ENCODE data around the gene PLEKHH1. TPM values are rescaled to one million over a fixed set of nuclear protein-coding genes. Genes with fewer than 3 reads are reported as not detected.

The PLEKHH1 gene
- total and polyA plus RNA-seq, 2 of the 8 experiments (the other 6 are each of a cell fraction or from before 2014, with no cell fraction given) = 28.3 to 33.3 TPM

DNA sequence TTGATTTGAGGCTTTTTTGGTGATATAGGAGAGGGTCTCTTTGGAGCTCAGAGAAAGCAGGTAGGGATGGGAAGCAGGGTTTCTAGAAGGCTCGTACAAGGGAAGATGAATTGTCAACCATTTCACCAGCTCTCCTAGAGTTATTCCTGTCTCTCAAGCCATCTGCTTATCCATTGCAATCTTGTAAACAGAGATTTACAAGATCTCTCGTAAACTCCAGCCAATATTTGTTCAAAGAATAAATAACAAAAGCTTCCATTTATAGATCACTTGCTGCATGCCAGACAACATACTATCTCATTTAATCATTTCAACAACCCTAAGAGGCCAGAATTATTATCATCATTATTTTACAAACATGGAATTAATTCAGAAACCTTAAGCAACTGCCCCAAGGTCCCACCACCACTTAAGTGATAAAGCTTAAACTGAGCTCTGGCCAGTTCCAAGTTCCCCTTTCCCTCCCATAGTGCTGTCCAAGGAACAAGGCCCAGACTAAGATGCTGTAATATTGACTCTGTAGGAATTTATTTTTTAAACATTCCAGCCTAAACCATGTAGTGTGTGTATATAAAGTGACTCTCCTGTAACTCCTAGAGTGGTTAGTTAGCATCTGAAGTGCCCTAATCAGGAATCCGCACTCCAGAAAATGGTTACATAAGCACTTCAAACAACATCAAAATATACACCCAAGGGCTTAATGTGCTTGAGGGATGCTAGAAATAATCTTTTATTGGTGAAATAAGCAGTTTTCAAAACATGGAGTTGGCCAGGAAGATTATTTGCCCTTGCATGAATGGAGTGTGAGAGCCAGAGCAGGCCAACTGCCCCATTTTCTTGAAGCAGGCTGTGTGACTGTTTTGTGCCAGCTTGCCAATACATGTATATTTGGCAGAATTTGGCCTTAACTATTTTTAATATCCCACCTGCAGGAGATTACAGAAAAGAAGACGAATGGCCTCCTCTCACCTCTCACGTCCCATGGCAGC, 2.8 kb upstream of the PLEKHH1 start:
- no peak overlapping the region for H3K23ac ChIP-seq (ENCODE audit: insufficient read length)
- no peaks in the 10 kb centered on the region for H3K36me3 ChIP-seq (ENCODE audit: control insufficient read depth in 2 of 4, insufficient read depth in 4 of 4, low read length in 3 of 4)
- H3K23me2 ChIP-seq (ENCODE audit: low read depth, low read length) = no peaks in the 10 kb centered on the region; the same call in 1 of the 2 replicates
- no peak overlapping the region for H3K18ac ChIP-seq (ENCODE audit: extremely low read depth, low read length)
- DNase-seq (ENCODE audit: low read depth in 1 of 2, low spot score in 2 of 2) (no peak), FAIRE-seq (no peak)
- H2BK5ac ChIP-seq (ENCODE audit: low read depth, low read length) = no peak overlapping the region
- TF ChIP-seq SRF (IDR thresholded peaks at IDR 0.05; ENCODE audit: low read depth, low read length) (no peak), RFX5 (IDR thresholded peaks at IDR 0.05; ENCODE audit: borderline replicate concordance, low read depth, low read length) (no peak), SIX5 (IDR thresholded peaks at IDR 0.05; ENCODE audit: low read depth, low read length) (no peak), SP2 (IDR thresholded peaks at IDR 0.05; ENCODE audit: low read length) (no peak), POLR2A (IDR thresholded peaks at IDR 0.05; ENCODE audit: control extremely low read depth in 1 of 2, low read depth in 2 of 2, low read length in 2 of 2) (no peak), EP300 (IDR thresholded peaks at IDR 0.05; ENCODE audit: borderline replicate concordance in 1 of 2, low read depth in 2 of 2, low read length in 2 of 2) (no peak)
- H3K9ac ChIP-seq (replicated peaks in 1 of 4; ENCODE audit: extremely low read depth in 1 of 4, low read depth in 3 of 4, low read length in 3 of 4) = no peak overlapping the region
- no peak overlapping the region for H2BK120ac ChIP-seq (replicated peaks; ENCODE audit: low read depth, low read length)
- WGBS, 2 experiments (ENCODE audit: extremely low coverage in 1 of 2, insufficient coverage in 1 of 2, insufficient read length in 1 of 2, insufficient replicate concordance in 2 of 2, low coverage in 1 of 2, low lambda C conversion rate in 2 of 2, missing lambda C conversion rate in 1 of 2) = 85% methylated on average over 5 of the region's 5 CpGs; no CpG with 5 or more reads in 1 of the 2 experiments
- H3K27ac ChIP-seq (ENCODE audit: low read depth, low read length) = no peak overlapping the region
- no peak overlapping the region for H3K4me3 ChIP-seq (ENCODE audit: extremely low read depth in 1 of 4, insufficient read depth in 2 of 4, low read depth in 3 of 4, low read length in 4 of 4)
- no peak overlapping the region for H2AFZ ChIP-seq (ENCODE audit: low read length)
- POLR2A ChIA-PET (ENCODE audit: partially characterized antibody) = interaction anchor here (1.3 to 5.5 kb wide), 3 partner anchors 9 to 12 kb away, joined by 4 to 29 read pairs (median 16); no protein-coding TSS in a partner anchor
- H4K91ac ChIP-seq (replicated peaks; ENCODE audit: insufficient read length, low read length) = no peak overlapping the region
- H3K14ac ChIP-seq (ENCODE audit: insufficient read length) = no peak overlapping the region
- no peak overlapping the region for H4K8ac ChIP-seq (ENCODE audit: extremely low read depth, insufficient read depth, low read length)
- peaks cover 0 to 4% of the 10 kb centered on the region in 2 experiments; a peak in 1 of 4 replicates for H3K79me2 ChIP-seq (ENCODE audit: control insufficient read depth in 1 of 2, insufficient read depth in 2 of 2, low read length in 2 of 2)
- H3K56ac ChIP-seq (replicated peaks; ENCODE audit: insufficient read length, low read depth, low read length) = no peak overlapping the region
- no peaks in the 10 kb centered on the region for H4K20me1 ChIP-seq (replicated peaks in 1 of 2; ENCODE audit: control insufficient read depth in 1 of 2, insufficient read depth in 2 of 2, low read length in 2 of 2)
- peaks cover 0 to 3% (median 2%) of the 10 kb centered on the region in 4 experiments; a peak in 5 of 7 replicates for H3K4me1 ChIP-seq (replicated peaks in 1 of 4; ENCODE audit: control insufficient read depth in 3 of 4, insufficient read depth in 4 of 4, low read length in 3 of 4)
- no peak overlapping the region for H2BK15ac ChIP-seq (ENCODE audit: low read length)
- no peak overlapping the region for H3K4ac ChIP-seq (replicated peaks; ENCODE audit: insufficient read length, low read depth, low read length)
- H3K27me3 ChIP-seq (replicated peaks in 1 of 4; ENCODE audit: control insufficient read depth in 3 of 4, extremely low read depth in 1 of 4, insufficient read depth in 3 of 4, low read length in 3 of 4) = no peaks in the 10 kb centered on the region
- no peak overlapping the region for H2AK5ac ChIP-seq (ENCODE audit: low read depth, low read length)
- CTCF ChIA-PET (ENCODE audit: partially characterized antibody) = interaction anchor here (0.8 to 43.6 kb wide), 20 partner anchors 8 to 174 kb away, joined by 3 to 924 read pairs (median 4); no protein-coding TSS in a partner anchor
- no peak overlapping the region for H2BK20ac ChIP-seq (ENCODE audit: low read length)
- H3K79me1 ChIP-seq (ENCODE audit: low read depth, low read length) = no peaks in the 10 kb centered on the region
- no peak overlapping the region for H4K5ac ChIP-seq (ENCODE audit: insufficient read length, low read depth, low read length)
- H2BK12ac ChIP-seq (ENCODE audit: low read depth, low read length) = no peak overlapping the region
- H3K4me2 ChIP-seq (ENCODE audit: insufficient read depth in 1 of 2, low read depth in 2 of 2, low read length in 2 of 2) = no peak overlapping the region
- H3K9me3 ChIP-seq (ENCODE audit: insufficient read depth in 2 of 2, low read depth in 1 of 2, low read length in 1 of 2) = no peaks in the 10 kb centered on the region
